Fibroblast of mammary gland (primary cell): ENCODE results near the gene MLLT10.

ENCODE experiments used
- DNase-seq: peaks from one replicate; pipeline ENCODE4 v3.0.0-alpha.2; 2010; ENCODE audit warnings: low read depth
- H3K4me3 ChIP-seq: 2 replicates; pipeline ENCODE4 v1.5.1; 2011; ENCODE audit warnings: low read depth, mild to moderate bottlenecking, low read length, moderate library complexity; ENCODE audit not compliant: control insufficient read depth
- TF ChIP-seq, protein P1 (sequence below): conservative IDR thresholded peaks from 2 replicates; pipeline ENCODE4 v1.5.1; 2011; ENCODE audit warnings: low read depth, low read length, inconsistent platforms; ENCODE audit not compliant: control insufficient read depth, insufficient read depth

Gene MLLT10

DNA sequence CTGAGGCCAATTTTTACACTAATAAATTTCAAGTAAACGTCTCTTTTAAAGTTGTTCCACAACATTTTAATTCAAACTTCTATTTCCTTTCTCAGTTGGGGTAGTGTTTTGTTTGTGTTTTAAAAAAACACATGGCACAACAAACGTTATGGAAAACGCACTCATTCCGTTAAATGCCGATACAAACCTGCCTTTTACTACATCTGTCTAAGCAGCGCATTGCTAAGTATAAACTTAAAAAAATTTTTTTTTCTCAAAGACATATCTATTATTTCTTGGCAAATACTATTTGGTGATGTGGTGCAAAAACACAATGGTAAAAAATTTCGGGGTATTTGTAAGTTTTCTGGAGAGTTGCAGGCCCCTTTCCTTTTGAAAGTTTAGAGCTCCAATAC, 9.9 kb upstream of the MLLT10 start:
- peak overlapping the region; percentile 76 for H3K4me3 ChIP-seq
- DNase-seq = no peak
- TF ChIP-seq, protein P1, sequence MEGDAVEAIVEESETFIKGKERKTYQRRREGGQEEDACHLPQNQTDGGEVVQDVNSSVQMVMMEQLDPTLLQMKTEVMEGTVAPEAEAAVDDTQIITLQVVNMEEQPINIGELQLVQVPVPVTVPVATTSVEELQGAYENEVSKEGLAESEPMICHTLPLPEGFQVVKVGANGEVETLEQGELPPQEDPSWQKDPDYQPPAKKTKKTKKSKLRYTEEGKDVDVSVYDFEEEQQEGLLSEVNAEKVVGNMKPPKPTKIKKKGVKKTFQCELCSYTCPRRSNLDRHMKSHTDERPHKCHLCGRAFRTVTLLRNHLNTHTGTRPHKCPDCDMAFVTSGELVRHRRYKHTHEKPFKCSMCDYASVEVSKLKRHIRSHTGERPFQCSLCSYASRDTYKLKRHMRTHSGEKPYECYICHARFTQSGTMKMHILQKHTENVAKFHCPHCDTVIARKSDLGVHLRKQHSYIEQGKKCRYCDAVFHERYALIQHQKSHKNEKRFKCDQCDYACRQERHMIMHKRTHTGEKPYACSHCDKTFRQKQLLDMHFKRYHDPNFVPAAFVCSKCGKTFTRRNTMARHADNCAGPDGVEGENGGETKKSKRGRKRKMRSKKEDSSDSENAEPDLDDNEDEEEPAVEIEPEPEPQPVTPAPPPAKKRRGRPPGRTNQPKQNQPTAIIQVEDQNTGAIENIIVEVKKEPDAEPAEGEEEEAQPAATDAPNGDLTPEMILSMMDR = no peak

DNA sequence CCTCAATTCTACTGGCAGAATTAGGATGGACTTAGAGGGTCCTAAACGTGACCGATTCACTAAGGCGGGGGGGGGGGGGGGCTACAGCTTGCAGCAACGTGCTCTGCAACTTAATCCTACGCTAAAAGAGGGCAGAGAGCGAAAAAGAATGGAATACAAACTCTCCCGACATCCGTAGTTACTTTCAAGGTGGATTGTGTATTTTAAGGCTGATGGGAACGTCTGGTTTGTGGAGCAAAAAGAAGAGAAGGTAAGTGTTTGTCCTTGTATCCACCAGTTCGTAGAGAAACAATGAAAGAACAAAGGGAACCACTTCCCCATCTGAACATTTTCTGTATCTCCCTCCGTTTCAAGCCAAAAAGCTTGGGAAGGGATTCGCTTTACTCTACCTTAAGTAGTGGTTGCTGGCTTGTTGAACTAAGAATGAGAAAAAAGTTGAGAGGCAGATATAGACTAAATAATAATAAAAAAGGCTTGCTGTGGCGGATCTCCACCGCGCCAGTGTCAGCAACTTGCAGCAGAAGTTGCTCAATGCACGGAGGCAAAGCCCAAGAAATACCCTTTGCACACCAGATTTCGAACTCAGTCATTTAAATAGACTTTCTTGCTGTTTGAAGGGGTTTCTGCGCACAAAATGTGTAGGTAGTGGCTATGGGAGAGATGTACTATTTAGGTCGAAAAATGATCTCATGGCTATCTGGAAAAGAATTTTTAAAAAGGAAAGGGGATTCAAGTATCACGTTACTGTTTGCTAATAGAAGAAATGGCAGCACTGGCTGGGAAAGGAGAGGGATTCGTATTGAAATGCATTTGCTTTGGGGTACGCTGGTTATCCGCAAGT, 9.3 kb upstream of the MLLT10 start:
- peak overlapping the region; percentile 76 for H3K4me3 ChIP-seq
- DNase-seq = peak; percentile 57
- TF ChIP-seq, protein P1 = no peak

DNA sequence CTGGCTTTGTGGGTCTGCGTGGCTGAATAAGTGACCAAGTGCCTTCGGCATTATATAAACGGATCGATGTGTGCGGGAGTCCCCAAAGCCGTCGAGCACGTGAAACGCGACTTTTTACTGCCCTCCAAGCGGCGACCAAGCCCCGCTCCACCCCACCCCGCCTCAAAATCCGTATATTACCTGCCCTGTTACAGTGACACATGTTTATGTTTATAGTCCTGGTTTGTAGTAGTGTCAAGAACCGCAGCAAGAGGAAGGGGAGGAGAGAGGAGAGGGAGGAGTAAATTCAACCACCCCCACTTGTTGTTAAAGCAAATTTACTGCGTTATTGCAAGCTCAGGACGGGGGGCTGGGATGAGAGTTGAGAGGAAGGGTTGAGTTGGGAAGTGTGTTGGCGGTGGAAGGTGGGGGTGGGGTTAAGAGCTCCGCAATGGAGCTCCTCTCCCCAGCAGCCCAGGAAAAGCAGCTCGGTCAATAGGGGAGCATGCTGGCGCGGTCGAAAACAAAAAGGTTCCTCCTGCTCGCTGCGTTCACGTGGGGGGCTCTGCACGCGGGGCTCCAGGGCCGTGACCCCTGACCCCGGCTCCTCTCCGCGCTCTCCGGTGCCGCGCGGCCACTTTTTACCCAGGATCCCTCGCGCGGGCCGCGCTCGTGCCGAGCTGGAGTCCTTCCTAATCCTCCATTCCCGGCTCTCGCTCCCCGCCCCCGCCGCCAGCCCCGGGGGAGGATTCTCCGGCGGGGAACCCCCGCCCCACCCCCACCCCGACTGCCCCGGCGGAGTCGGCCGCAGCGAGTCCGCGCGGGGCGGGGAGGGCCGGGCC, 8.5 kb upstream of the MLLT10 start, which contains the start of gene SKIDA1:
SKIDA1 (minus strand) TSS at position 316 of the 821 bp plus-strand sequence. CDS start 7,860 bp downstream, outside the sequence.
- DNase-seq = peak; percentile 93
- H3K4me3 ChIP-seq = peak within 1 kb of the TSS; percentile 76
- TF ChIP-seq, protein P1 = no peak

DNA sequence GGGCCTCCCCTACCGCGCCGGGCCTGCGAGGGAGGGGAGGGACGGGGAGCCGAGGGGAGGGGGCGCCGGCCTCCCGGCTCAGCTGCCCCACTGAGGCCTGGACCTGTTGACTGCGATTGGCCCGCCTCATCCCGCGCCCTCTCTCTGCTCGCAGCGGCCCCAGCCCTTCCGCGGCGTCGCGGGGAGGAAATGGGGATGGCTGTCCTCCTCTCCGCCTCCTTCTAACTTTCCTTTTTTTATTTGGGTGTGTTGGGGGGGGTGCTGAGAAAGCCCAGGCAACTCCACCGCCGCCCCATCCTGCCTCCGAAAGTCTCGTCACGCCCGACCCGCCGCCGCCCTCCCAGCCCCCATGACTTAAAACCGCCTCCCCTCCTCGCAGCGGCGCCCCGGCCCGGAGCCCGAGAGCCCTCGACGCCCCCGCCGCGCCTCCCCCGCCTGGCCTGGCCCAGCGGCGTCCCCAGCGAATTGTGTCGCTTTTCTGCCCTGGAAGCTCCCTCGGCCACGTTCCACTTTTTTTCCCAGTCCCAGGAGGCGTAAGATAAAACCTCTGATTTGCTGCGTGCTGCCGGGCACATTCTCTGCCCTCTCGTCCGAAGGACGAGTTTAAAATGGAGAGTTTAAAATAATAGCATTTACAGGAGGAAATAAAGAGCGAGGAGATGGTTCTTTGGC, 7.7 kb upstream of the MLLT10 start:
- TF ChIP-seq, protein P1 = no peak
- DNase-seq = peak; percentile 80
- peak overlapping the region; percentile 59 for H3K4me3 ChIP-seq

DNA sequence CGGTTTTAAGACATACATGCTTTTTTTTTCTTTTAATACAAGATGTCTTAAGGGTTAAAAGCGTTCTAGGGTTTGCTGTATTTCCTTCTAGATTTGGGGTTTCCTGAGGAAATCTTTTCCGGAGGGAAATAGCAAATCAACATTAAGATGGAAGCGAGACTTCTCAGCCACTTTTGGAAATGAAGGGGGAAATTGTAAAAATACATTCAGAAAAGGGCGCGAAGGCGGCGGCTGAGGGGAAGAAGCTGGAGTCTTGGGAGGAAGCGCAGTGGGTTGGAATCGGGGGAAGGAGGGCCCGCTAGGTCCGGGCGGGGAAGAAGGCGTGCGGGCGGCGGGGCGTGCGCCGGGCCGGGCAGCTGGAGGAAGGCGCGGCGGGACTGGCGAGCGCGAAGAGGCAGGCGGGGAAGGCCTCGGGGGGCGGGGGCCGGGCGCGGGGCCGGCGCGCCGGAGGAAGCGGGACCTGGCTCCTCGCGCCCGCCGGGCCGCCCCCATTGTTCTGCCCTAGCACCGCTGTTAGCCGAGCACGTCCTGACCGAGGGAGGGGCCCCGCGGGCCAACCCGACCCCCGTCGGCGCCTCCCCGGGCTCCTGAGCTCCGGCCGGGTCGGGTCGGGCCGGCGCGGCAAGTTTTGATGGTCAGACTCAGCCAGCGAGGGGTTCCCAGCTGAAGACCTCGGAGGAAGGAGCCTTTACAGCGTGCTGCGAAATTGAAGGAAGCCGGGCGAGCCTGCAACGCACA, 7.0 kb upstream of the MLLT10 start:
- H3K4me3 ChIP-seq = peak overlapping the region; percentile 59
- TF ChIP-seq, protein P1 = no peak
- peak; percentile 62 for DNase-seq
